ENCODE data around the gene CWH43.
"Not testable (repeated sequence)": the region's sequence is repeated elsewhere in the genome, so short reads cannot be mapped to it uniquely, and the experiment has no call there.

Gene CWH43

GRCh38 chr4:49097071-49097470, 111.0 kb downstream of the CWH43 start:
- DNase-seq (ENCODE audit: low spot score) = not testable (repeated sequence)

GRCh38 chr4:49097505-49097904, 111.4 kb downstream of the CWH43 start:
- DNase-seq (ENCODE audit: low spot score) = not testable (repeated sequence)

GRCh38 chr4:49098034-49098759, 112.1 kb downstream of the CWH43 start:
- not testable (repeated sequence) for DNase-seq (ENCODE audit: low spot score)

GRCh38 chr4:49099831-49100444, 113.9 kb downstream of the CWH43 start:
- not testable (repeated sequence) for DNase-seq (ENCODE audit: low spot score)

GRCh38 chr4:49102344-49102898, 116.3 kb downstream of the CWH43 start:
- not testable (repeated sequence) for DNase-seq (ENCODE audit: low spot score)

- DNase-seq (ENCODE audit: low spot score) = not testable (repeated sequence)
Measured at GRCh38 chr4:49103436-49104136, 117.5 kb downstream of the CWH43 start.

- DNase-seq (ENCODE audit: low spot score) = not testable (repeated sequence)
Measured at GRCh38 chr4:49104231-49104930, 118.3 kb downstream of the CWH43 start.

- not testable (repeated sequence) for DNase-seq (ENCODE audit: low spot score)
Measured at GRCh38 chr4:49105248-49105904, 119.3 kb downstream of the CWH43 start.

- not testable (repeated sequence) for DNase-seq (ENCODE audit: low spot score)
Measured at GRCh38 chr4:49107262-49107661, 121.2 kb downstream of the CWH43 start.

GRCh38 chr4:49108183-49108978, 122.3 kb downstream of the CWH43 start:
- not testable (repeated sequence) for DNase-seq (ENCODE audit: low spot score)

GRCh38 chr4:49109567-49110166, 123.6 kb downstream of the CWH43 start:
- not testable (repeated sequence) for DNase-seq (ENCODE audit: low spot score)

- DNase-seq (ENCODE audit: low spot score) = not testable (repeated sequence)
Measured at GRCh38 chr4:49110579-49110978, 124.5 kb downstream of the CWH43 start.

All from COLO829 (cell line).